Measurements from ENCODE around the gene ZSCAN18. TPM values are rescaled to one million over a fixed set of nuclear protein-coding genes. Genes with fewer than 3 reads are reported as not detected.

The ZSCAN18 gene
- total and polyA plus RNA-seq, 2 donors (not counting 3 experiments of a cell fraction or from before 2014, with no cell fraction given) = 15.8 to 17.3 TPM

DNA sequence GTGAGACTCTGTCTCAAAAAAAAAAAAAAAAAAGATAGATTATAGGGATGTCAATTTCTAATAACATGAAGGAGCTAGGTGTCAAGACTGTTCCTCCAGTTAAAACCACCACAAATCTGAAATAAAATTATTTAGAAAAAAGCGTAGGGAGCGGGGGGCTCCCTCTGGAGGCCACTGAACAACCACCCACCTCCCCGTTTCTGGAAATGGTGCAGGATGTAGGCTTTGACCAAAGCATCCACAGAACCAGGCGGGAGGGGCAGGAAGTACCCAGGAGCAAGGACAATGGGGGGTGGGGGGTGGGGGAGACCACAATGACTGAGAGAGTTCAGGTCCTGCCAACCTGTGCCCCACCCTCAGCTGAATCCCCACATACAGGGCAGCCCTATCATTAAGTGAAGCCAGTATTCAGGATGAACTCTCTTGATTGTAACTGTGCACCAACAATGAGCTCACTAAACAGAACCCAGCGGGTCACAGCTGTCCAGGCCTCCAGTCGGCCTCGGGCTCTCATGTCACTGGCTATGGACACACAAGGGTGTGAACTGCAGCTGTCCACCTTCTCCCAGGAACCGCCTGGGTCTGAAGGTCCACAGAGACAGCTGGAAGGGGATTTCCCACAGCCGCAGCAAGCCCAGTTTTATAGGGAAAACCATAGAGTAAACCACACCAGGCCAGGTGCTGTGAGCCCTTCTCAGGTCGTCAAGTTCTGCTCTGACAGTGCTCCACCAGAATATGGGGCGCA lies 6.6 kb downstream of the ZSCAN18 start:
- Histone ChIP-seq H3K4me2 (ENCODE audit: insufficient read depth, low read length) (no peak overlapping the region), H3K36me3 (ENCODE audit: control insufficient read depth in 2 of 2, extremely low read depth in 1 of 2, insufficient read depth in 2 of 2, low read length in 2 of 2) (no peaks in the 10 kb centered on the region), H3K79me2 (ENCODE audit: control insufficient read depth, insufficient read depth, low read length) (no peaks in the 10 kb centered on the region), H3K27ac (ENCODE audit: insufficient read depth, low read depth, low read length) (no peak overlapping the region), H2AFZ (ENCODE audit: low read depth, low read length) (no peak overlapping the region), H3K4me1 (ENCODE audit: control insufficient read depth, extremely low read depth, insufficient read depth, low read length) (no peaks in the 10 kb centered on the region), H3K9ac (replicated peaks; ENCODE audit: extremely low read depth, insufficient read depth, low read length) (no peak overlapping the region), H3K9me3 (replicated peaks; ENCODE audit: control insufficient read depth, insufficient read depth, low read length) (peaks cover 3% of the 10 kb centered on the region), H3K4me3 (replicated peaks in 1 of 3; ENCODE audit: insufficient read depth in 1 of 3, low read depth in 1 of 3, low read length in 3 of 3) (no peak overlapping the region), H3K9me1 (replicated peaks; ENCODE audit: control insufficient read depth, extremely low read depth, insufficient read depth, low read length) (no peaks in the 10 kb centered on the region), H4K20me1 (replicated peaks; ENCODE audit: control insufficient read depth, extremely low read depth, insufficient read depth, low read length) (no peaks in the 10 kb centered on the region), H3K27me3 (ENCODE audit: control insufficient read depth in 2 of 2, insufficient read depth in 2 of 2, low read length in 2 of 2) (no peaks in the 10 kb centered on the region)
- FAIRE-seq = no peak
- CTCF ChIA-PET = no interaction called here
- DNase-seq (ENCODE audit: low read depth, low spot score) = no peak
- no TSS peak for BruUV-seq (replicated peaks)
- TF ChIP-seq GATA2 (IDR thresholded peaks at IDR 0.05; ENCODE audit: insufficient read depth, insufficient read length, low read depth, low read length) (no peak), EZH2 (IDR thresholded peaks at IDR 0.05; ENCODE audit: borderline replicate concordance, low read depth, low read length, severe bottlenecking) (no peak), POLR2A (IDR thresholded peaks at IDR 0.05; ENCODE audit: low read depth, low read length) (no peak), JUN (IDR thresholded peaks at IDR 0.05; ENCODE audit: borderline replicate concordance, insufficient read depth, insufficient read length, low read depth) (no peak), MYC (IDR thresholded peaks at IDR 0.05; ENCODE audit: low read depth, low read length) (no peak), FOS (IDR thresholded peaks at IDR 0.05; ENCODE audit: borderline replicate concordance, insufficient read depth, low read length) (no peak), POLR2AphosphoS5 (IDR thresholded peaks at IDR 0.05; ENCODE audit: insufficient read depth, low read depth, low read length) (no peak)
- TF ChIP-seq, protein P1, sequence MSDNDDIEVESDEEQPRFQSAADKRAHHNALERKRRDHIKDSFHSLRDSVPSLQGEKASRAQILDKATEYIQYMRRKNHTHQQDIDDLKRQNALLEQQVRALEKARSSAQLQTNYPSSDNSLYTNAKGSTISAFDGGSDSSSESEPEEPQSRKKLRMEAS (IDR thresholded peaks at IDR 0.05; ENCODE audit: insufficient read depth, insufficient read length) = no peak
- TF ChIP-seq, protein P2, sequence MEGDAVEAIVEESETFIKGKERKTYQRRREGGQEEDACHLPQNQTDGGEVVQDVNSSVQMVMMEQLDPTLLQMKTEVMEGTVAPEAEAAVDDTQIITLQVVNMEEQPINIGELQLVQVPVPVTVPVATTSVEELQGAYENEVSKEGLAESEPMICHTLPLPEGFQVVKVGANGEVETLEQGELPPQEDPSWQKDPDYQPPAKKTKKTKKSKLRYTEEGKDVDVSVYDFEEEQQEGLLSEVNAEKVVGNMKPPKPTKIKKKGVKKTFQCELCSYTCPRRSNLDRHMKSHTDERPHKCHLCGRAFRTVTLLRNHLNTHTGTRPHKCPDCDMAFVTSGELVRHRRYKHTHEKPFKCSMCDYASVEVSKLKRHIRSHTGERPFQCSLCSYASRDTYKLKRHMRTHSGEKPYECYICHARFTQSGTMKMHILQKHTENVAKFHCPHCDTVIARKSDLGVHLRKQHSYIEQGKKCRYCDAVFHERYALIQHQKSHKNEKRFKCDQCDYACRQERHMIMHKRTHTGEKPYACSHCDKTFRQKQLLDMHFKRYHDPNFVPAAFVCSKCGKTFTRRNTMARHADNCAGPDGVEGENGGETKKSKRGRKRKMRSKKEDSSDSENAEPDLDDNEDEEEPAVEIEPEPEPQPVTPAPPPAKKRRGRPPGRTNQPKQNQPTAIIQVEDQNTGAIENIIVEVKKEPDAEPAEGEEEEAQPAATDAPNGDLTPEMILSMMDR (IDR thresholded peaks at IDR 0.05; ENCODE audit: extremely low read depth in 1 of 2, insufficient read depth in 1 of 2, low read depth in 1 of 2, low read length in 2 of 2) = no peak
- intact Hi-C loops (cut with micrococcal nuclease) (loop anchor here (10.0 kb wide), 1 partner anchor 63 kb away; the partner anchor contains the start of gene ZNF329), dilution Hi-C loops (cut with MboI; ENCODE audit: extremely low pct_ligation_motif_present, low sequenced_read_pairs) (no loop called here)
- POLR2A ChIA-PET = no interaction called here
